NOMO-1 (cell line): ENCODE data around the gene MACROD2.

Source experiments
- DNase-seq, 2 experiments: peaks; one replicate each; lab custom pipeline; 2025; ENCODE audit not compliant: unreplicated experiment in 2 of 2; lab: John Stamatoyannopoulos, UW

MACROD2 gene

GRCh38 chr20:15265581-15266309 lies 1270.4 kb downstream of the MACROD2 start:
- DNase-seq, result no peak

GRCh38 chr20:15267935-15268334 lies 1272.6 kb downstream of the MACROD2 start:
- no peak for DNase-seq

- DNase-seq, result no peak
Measured at GRCh38 chr20:15278041-15278440, 1282.7 kb downstream of the MACROD2 start.

GRCh38 chr20:15287329-15287728 lies 1292.0 kb downstream of the MACROD2 start:
- no peak for DNase-seq

- no peak for DNase-seq
Measured at GRCh38 chr20:15288106-15288505, 1292.8 kb downstream of the MACROD2 start.

GRCh38 chr20:15289337-15289736 lies 1294.0 kb downstream of the MACROD2 start:
- no peak for DNase-seq

GRCh38 chr20:15292405-15292804 lies 1297.1 kb downstream of the MACROD2 start:
- DNase-seq, result no peak

- DNase-seq, result no peak
Measured at GRCh38 chr20:15296422-15296821, 1301.1 kb downstream of the MACROD2 start.

GRCh38 chr20:15297059-15297875 lies 1302.0 kb downstream of the MACROD2 start:
- no peak for DNase-seq

- DNase-seq, result no peak
Measured at GRCh38 chr20:15302075-15302474, 1306.8 kb downstream of the MACROD2 start.

GRCh38 chr20:15310361-15310760 lies 1315.0 kb downstream of the MACROD2 start:
- peak; percentile 49 to 89 for DNase-seq

- no peak for DNase-seq
Measured at GRCh38 chr20:15316556-15316955, 1321.2 kb downstream of the MACROD2 start.

GRCh38 chr20:15317546-15318232 lies 1322.4 kb downstream of the MACROD2 start:
- DNase-seq, result peak; percentile 54 to 74

- DNase-seq, result no peak
Measured at GRCh38 chr20:15318682-15319081, 1323.4 kb downstream of the MACROD2 start.

GRCh38 chr20:15319439-15319838 lies 1324.1 kb downstream of the MACROD2 start:
- DNase-seq, result no peak

- no peak for DNase-seq
Measured at GRCh38 chr20:15320941-15321340, 1325.6 kb downstream of the MACROD2 start.

- DNase-seq, result no peak
Measured at GRCh38 chr20:15327123-15327522, 1331.8 kb downstream of the MACROD2 start.

GRCh38 chr20:15328084-15328483 lies 1332.8 kb downstream of the MACROD2 start:
- no peak for DNase-seq

GRCh38 chr20:15332711-15333160 lies 1337.4 kb downstream of the MACROD2 start:
- DNase-seq, result peak in 1 of 2 experiments; percentile 10

- DNase-seq, result no peak
Measured at GRCh38 chr20:15333170-15333569, 1337.9 kb downstream of the MACROD2 start.

GRCh38 chr20:15336011-15336410 lies 1340.7 kb downstream of the MACROD2 start:
- no peak for DNase-seq
